Hepatic stellate cell (primary cell): Measurements from ENCODE around the gene TRMU.

Source experiments
- DNase-seq: peaks from one replicate; pipeline ENCODE4 v3.0.0; 2011; ENCODE audit warnings: low spot score

TRMU gene

DNA sequence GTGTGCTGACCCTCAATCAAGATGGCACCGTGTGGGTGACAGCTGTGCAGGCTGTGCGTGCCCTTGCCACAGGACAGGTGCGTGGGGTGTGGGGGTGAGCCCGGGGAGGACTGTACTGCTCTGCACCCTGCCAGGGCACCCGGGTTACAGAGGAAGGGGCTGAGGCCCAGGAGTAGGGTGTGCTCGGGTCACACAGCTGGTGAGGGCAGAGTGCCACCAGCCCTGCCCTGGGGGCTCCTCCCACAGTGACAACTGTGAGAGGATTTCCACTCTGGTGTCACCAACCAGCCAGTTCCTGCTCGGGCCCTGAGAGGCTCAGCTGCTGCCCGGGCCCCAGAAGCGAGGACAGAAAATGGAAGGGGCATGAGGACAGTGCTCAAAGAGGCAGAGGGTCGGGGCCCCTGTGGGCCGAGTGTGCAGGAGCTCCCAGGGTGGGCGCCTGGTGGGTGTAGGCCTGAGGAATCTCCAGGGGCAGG, 20.5 kb downstream of the TRMU start:
- DNase-seq, result no peak

DNA sequence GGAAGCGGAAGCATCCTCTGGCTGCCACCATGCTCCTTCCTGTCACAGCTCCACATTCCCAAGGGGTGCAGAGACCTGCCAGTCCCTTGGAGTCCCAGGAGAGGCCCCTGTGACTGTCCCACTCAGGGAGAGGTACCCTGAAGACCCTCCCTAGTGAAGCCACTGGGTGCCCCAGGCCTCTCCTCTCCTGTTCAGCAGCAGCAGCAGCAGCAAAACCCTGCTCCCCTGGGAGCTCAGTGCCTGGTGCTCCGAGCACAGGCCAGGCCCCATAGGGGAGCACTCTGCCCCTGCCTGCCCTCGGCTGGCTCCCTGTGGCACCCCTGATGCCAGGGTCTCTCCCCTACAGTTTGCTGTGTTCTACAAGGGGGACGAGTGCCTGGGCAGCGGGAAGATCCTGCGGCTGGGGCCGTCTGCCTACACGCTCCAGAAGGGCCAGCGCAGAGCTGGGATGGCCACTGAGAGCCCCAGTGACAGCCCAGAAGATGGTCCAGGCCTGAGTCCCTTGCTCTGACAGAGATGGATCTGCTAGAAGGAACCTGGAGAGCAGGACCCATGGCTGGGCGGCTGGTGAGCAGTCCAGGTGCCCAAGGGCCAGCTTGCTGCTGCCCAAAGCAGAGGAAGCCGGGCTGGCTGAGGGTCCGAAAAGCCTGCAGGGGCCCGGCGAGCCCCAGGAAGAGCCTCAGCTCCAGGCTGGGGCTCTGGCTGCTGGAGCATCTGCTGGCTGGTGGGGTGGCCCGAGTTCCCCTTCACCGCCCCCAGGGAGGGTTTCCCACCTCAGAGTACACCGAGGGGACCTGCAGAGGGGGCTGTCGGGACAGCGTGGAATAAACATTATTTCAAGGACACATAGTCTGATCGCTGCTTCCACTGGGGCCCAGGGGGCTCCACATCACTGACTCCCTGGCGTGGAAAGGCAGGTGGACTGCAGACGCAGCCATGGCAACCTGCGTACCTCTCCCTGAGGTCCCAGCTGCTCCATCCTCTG, 21.3 kb downstream of the TRMU start:
- no peak for DNase-seq

DNA sequence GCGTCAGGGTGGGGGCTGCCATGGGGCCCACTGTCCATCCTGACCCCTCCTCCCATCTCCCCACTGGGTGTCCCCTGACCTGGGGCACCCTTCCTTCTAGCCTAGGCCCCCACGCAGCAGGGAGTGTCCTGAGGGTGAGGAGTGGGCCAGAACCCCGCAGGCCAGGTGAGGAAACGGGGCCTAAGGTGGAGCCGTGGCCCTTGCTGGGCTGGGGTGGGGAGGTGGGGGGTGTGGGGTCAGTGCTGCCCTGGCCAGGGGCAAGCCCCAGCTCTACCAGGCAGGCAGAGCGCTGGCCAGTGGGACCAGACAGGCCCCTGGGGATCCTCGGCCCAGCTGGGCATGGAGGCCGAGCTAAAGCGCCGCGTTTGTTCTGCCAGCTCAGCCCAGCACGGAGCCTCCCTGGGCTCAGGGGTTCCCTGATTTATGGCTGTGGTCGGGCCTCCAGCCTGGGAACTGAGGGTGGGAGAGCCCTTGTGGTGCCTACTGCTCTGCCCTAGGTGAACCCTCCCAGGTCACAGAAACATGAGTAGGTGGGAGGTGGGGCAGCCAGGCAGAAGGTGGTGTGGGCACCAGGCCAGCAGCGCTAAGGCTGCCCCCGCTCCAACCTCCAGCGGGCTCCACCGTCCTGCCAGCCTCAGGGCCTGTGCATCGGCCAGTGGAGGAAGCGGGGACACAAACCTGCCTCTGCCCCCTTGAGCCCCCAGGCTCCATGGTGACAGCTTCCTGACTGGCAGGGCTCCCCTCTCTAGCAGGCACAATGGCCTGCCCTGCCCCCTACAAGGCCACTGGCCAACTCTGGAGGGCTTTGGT, 22.4 kb downstream of the TRMU start:
- DNase-seq, result no peak

DNA sequence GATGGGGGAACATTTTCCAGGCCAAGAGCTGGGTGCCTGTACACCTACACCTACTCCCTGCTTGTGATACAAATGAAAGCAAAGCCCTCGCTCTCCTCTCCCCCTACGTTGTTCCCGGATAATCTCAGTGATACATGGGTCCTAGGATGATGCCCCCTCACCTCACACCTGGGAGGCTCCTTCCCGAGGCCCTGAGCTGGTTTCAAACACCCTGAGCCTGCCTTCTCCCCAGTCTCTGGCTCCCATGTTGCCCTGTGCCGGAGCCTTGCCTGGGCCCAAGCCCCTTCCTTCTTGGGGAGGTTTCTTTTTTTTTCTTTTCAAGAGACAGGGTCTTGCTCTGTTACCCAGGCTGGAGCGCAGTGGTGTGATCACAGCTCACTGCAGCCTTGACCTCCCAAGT, 23.3 kb downstream of the TRMU start:
- no peak for DNase-seq

DNA sequence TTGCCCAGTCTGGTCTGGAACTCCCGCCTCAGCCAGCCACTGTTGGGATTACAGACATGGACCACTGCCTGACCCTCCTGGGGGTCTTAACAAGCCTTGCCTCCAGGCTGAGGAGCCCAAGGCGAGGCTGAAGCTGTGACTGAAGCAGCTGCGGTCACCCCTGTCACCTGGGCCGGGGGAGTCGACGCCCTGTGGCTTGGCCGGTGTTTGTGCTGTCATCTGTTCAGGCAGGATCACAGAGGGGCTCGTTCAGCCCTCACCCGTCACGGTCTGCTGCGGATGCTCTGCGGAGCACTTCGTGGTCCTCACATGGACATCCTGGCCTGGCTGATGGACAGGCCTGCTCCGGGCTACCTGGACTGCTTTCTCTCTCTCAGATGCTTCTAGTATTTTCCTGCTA, 23.8 kb downstream of the TRMU start:
- DNase-seq, result no peak

DNA sequence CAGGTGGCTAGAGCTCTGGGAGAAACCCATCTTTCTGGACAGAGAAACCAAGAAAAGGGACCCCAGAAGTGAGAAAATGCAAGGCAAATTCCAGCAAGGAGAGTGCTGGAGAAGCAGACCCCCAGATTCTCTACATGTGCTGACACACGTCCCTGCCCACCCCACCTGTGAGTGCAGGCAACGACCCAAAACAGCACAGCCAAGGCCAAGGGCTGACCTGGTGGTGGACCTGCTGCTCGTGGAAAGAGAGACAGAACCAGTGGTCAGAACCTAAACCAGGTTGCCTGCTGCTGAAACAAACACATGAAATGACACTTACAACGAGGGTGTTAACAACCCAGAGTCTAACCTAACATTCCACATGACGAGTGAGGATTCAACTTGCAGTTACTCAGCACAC, 24.6 kb downstream of the TRMU start:
- no peak for DNase-seq

DNA sequence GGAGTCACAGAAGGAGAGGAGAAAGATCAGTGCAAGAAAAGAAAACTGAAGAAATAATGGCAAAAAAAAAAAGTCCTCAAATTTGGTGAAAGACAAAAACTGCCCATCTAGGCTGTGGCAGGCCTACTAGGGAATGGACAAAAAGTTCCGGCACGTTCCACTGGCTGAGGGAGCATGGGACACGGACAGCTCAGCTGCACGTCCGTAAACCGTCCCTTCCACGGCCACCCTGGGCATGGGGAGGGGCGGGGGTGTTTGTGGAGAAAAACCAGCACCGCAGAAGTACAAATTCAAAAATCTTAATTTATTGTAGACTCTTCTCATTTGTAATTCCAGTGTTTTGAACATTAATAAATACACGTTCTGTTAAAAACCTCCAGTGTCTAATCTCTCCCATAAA, 25.4 kb downstream of the TRMU start:
- DNase-seq, result no peak

DNA sequence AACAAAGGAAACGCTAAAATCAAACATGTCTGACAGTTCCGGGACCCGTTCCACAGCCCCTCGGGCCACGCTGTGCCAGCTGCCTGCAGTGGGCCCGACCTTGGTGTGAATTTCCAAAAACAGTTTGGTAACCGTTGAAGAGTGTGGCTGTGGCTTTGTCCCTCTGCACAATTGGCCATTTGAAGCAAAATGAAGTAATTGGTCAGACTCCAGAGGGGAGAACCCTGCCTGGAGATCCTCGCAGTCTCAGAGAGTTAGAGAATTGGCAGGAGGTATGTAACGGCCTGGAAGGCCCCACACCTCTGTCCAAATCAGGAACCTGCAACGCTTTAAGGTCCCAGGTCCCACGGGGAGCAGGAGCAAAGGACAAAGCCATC, 26.3 kb downstream of the TRMU start:
- DNase-seq, result no peak

DNA sequence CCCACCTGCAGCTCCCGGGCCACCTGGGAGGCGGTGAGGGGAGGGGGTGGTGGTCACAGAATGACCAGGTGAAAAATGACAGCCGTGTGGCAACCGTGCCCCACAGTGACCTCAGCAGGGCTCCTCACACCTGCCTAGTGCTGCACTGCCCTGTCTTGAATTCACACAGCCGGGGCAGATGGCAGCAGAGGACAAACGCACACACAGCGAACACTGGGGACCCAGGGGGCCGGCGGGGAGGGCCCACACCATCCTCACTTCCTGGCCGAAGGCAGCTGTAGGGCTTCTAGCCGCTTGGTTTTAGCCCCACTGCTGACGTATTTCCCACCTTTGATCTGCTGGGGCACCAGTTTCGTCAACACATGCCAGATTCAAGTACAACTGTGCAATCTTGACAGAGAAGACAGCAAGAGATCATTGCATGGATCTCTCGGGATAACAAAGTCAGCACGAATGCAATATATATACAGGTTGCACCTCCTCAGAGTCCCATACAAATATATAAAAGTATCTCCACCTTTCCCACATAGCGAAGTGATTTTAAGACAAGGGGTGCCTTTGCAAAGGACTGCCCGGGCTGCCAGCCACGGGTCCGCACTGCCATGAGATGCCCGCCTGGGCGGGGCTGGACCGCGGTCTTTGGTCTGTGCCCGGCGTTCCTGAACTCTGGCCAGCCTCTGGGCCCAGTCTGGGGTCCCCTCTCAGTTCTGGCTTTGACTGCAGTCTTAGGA, 26.9 kb downstream of the TRMU start:
- DNase-seq, result no peak

DNA sequence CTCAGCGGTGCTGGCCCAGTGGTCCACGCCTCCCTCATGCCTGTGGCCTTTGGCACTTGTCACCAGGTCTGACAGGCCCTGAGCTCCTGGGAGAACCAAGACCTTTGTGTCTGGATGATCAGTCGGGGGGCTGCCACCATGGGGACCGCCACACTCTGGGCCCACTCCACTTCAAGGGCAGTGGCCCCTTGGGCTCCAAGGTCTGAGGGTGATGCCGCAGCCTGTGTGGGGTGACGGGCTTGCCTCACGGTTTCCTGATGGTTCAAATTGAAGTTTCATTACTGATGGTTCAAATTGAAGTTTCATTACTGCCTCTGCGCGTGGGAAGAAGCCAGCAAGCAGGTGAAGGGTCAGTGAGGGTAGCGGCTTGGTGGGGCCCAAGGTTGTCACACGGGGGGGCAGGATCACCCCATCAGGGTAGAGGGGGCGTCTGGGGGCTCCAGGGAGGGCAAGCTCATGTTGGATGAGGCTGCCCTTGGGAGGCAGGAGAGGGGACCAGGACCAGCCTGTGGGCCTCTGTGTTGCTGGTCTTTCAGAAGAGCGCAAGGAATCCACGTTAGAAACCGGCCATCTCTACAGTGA, 27.5 kb downstream of the TRMU start:
- no peak for DNase-seq

DNA sequence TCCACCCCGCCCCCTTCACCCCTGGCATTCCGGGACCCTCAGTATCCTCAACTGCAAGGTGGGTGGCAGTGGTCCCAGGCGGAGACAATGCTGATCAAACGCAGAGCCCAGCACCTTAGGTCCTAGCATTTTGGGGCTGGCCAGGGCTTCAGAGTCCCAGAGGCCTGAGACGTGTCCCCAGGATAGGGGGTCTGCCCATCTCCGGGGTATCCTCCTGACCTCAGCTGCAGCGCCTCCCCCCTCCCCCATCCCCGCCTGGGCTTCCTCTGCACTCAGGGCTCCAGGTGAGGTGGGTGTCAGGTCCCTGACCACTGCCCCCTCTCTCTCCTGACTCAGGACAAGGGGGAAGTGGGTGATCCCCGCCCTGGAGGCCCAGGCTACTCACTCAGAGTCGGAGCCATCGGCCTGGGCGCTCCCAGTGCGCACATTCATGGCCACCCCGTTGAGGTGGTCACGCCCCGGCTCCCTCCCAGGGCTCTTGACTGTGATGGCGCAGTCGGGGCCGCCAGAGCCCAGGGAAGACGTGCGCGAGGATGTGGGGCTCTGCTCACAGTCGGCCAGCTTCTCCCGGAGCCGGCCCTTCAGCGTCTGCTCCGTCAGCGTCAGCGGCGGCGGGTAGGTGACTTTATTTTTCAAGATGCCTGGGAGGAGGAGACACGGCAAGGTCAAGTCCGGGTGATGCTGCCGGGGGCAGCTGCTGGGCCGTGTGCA, 28.3 kb downstream of the TRMU start:
- DNase-seq, result no peak

DNA sequence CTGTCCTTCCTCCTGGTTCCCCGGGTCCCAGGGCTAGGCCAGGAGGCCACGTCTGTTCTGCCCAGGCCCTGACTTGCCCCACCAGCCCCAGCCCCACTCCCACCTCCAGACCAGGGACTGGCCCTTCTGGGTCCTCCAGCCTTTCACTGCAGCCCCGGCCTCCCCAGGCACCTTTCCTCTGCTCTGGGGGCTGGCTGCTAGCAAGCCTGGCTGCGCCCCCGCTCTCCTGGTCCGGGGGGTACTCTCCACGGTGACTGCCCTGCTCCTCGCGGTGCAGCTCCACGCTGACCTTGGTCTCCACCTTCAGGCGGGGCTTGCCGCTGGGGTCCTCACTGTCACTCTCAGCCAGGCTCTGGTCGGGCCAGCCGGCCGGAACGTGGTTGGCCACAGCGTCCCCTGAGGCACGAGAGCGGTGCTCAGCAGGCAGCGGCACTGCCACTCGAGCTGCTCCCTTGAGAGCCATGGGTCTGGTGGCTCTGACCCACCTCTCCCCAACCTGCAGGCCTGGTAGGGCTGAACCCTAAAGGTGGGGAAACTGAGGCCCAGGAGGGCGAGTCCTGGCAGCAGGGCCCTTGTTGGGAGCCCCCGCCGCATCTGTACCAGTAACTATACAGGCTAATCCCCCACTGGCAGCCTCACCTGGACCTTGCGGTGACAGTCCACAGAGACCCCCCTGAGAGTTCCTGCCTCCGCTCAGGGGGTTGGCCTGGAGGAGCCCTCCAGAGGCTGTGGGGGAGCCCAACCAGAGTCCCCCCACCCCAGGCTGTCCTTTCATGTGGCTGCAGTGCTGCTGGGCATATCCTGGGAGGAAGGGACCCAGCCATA, 29.0 kb downstream of the TRMU start:
- no peak for DNase-seq

DNA sequence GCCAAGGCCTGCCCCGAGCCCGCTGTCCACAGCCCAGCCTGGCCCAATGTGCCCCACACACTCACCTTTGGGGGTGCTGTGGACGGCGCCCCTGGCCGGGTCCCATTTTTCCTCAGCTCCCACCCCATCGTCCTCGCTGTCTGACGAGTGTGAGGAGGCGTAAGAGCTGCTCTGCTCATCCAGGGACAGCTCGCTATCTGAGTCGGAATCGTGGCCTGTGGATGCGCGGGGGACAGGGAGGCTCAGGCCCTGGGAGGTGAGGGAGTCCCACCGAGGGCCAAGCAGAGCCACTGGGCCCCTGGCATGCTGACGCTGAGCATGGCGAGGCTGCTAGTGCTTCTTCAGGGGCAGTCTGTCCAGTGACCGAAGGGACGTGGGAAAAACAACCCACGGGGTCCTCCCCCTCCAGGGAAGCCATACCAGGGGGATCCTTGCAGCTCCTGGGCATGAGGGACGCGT, 29.7 kb downstream of the TRMU start:
- DNase-seq, result no peak

DNA sequence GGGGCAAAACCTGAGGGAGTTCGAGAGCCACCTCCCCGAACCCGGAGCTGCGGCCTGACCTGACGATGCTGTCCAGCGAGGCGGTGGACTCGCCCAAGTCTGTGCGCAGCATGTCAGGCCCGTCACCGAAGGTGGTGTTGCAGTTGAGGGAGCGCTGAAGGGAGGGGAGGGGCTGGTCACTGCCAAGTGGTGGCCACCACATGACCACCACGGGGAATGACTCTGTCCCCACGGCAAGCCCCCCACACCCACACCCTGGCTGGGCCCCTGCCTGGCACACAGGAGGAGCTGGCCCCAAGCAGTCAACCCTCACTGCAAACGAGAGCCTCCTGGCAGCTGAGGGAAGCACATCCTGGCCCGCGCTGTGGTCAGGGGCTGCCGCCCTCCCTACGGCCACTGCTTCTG, 30.8 kb downstream of the TRMU start:
- DNase-seq, result no peak

DNA sequence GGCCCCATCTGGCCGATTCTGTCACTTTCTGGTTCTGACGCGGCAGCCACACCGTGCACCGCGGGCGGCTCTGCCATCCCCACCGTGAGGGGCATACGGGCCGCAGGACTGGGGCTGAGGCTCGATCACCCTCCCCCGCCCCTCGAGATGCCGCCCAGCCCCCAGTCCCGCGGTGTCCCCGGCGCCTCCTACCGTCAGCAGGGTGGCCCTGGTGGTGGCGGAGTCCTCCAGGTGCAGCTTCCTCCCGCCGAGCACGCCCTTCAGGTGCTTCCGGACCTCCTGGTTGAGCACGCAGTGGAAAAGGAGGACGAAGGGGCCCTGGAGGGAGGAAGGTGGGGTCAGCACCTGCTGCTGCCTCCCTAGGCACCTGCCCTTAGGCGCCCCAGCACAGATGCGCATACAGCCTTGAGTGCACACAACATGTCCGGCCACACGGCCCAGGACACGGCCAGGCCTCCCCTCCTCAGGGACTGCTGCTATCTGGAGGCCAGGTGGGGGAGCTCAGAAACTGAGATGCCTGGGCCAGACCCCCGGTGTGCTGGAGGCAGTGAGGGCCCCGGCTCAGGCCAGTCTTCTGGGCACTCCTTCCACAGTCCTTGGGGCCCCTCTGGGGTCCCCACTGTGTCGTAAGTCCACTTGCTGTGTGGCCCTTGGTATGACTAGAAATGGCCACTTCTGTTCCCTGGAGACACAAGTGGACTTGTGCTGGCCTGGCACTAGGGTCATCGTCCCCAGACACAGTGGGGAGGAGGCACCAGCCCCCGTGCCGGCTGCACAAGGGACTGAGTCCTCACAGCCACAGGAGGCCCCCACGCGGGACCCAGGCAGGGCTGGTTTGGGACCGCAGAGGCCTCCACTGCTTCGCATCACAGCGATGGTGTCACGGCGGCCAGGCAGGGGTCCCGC, 31.5 kb downstream of the TRMU start:
- DNase-seq, result no peak

DNA sequence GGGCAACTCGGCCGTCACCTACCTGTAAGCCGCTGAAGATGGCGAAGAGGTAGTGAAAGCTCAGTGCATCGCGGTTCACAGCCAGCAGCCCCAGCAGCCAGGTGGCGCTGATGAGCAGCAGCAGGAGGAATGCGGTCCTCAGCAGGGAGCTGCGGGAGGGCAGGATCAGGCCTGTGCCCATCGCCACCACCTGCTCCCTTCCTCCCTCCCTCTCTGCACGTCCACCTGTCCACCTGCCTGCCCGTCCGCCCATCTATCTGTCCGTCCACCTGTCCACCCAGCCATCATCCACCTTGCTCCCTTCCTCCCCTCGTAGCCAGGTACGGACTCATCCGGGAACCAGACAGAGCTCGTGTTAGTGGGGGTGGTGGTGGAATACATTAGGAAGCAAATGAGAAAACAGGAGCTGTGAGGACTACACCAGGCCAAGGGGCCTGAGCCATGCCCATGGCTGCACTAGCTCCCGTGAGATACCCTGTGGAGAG, 32.2 kb downstream of the TRMU start:
- peak; percentile 87 for DNase-seq

DNA sequence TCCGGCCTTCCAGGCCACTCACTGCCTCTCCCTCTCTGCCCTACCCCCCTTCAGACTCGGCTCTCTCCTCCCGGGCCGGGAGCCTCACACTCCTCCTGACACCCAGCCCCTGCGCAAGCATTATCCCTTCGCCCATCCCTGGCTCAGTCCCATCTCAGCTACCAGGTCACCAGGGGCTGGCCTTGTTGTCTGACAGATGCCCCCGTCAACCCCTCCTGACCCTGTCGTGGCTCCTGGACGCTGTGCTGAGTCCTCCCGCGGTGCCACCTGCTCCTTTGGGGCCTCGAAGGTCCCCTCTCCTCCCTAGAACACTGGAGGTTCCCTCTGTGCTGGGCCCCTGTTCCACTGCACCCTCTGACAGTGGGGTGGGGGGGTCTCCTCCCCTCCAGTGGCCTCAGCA, 32.9 kb downstream of the TRMU start:
- no peak for DNase-seq

DNA sequence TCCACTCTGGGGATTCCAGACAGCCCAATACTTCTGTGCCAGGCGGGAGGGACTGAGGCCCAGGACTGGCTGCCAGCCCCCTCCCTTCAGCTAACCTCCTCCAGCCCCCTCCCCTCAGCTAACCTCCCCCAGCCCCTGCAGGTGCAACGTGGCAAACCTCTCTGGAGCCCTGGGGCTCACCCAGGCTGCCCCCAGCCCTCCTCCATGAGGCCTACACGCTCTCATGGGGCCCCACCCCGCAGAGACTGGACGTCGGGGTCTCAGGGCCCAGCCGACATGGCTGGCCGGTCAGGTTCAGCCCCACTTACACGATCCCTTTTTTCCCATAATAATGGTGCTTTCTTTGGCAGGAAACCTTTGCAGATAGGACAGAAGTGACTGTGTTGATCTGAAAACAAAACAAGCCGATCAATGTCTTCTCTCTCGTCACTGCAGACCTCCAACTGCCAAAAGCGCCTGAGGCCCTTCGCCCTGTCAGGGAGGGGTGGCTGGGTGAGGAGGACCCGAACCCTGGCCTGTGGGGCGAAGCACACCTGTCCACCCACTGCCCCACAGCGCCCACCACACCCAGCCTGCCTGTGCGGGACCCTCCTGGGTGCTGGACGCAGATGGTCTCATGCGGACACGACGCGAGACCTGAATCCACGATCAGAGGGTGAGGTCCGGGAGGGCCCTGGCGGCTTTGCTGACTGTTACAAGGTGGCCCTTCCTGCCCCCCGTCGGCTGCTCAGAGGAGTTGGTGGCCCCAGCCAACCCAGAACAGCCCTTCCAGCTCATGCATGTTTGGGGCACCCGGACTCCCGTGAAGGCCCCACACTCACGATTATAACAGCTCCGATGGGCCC, 33.6 kb downstream of the TRMU start:
- DNase-seq, result no peak
